Measurements from ENCODE around the gene MYORG.
"Not testable (repeated sequence)": the region's sequence is repeated elsewhere in the genome, so short reads cannot be mapped to it uniquely, and the experiment has no call there.

MYORG gene

GRCh38 chr9:34370970-34371880, 5.5 kb downstream of the MYORG start:
- no peaks in the 10 kb centered on the region for H3K27me3 Mint-ChIP-seq (ENCODE audit: low read depth)
- peaks cover 11% of the 10 kb centered on the region for H3K9me3 Mint-ChIP-seq
- no peak for TF ChIP-seq CTCF (IDR thresholded peaks at IDR 0.05; ENCODE audit: unreplicated experiment in 3 of 3)
- H3K4me1 Mint-ChIP-seq: peaks cover 21% of the 10 kb centered on the region
- H3K36me3 Mint-ChIP-seq (ENCODE audit: low read depth): peaks cover 60% of the 10 kb centered on the region
- no peak overlapping the region for H3K4me3 Mint-ChIP-seq
- no peak overlapping the region for H3K27ac Mint-ChIP-seq

- no peak for TF ChIP-seq CTCF (IDR thresholded peaks at IDR 0.05; ENCODE audit: unreplicated experiment in 3 of 3)
- Mint-ChIP-seq H3K9me3 (peaks cover 11% of the 10 kb centered on the region), H3K36me3 (ENCODE audit: low read depth) (peaks cover 60% of the 10 kb centered on the region), H3K4me3 (no peak overlapping the region), H3K27ac (no peak overlapping the region), H3K27me3 (ENCODE audit: low read depth) (no peaks in the 10 kb centered on the region), H3K4me1 (peaks cover 19% of the 10 kb centered on the region)
These were observed 6.2 kb downstream of the MYORG start for GRCh38 chr9:34370335-34370969.

- H3K27ac Mint-ChIP-seq: no peak overlapping the region
- peaks cover 11% of the 10 kb centered on the region for H3K9me3 Mint-ChIP-seq
- H3K36me3 Mint-ChIP-seq (ENCODE audit: low read depth): peaks cover 60% of the 10 kb centered on the region
- no peaks in the 10 kb centered on the region for H3K27me3 Mint-ChIP-seq (ENCODE audit: low read depth)
- no peak for TF ChIP-seq CTCF (IDR thresholded peaks at IDR 0.05; ENCODE audit: unreplicated experiment in 3 of 3)
- peaks cover 13% of the 10 kb centered on the region for H3K4me1 Mint-ChIP-seq
- no peak overlapping the region for H3K4me3 Mint-ChIP-seq
These were observed 7.1 kb downstream of the MYORG start for GRCh38 chr9:34369636-34370035.

GRCh38 chr9:34368796-34369195, 7.9 kb downstream of the MYORG start:
- peaks cover 20% of the 10 kb centered on the region for H3K4me1 Mint-ChIP-seq
- H3K27me3 Mint-ChIP-seq (ENCODE audit: low read depth); H3K4me3 Mint-ChIP-seq; H3K27ac Mint-ChIP-seq: not testable (repeated sequence)
- peaks cover 11% of the 10 kb centered on the region for H3K9me3 Mint-ChIP-seq
- H3K36me3 Mint-ChIP-seq (ENCODE audit: low read depth): peaks cover 52% of the 10 kb centered on the region

GRCh38 chr9:34367751-34368410, 8.8 kb downstream of the MYORG start:
- peaks cover 11% of the 10 kb centered on the region for H3K9me3 Mint-ChIP-seq
- not testable (repeated sequence) for H3K4me3 Mint-ChIP-seq

GRCh38 chr9:34366365-34366764, 10.3 kb downstream of the MYORG start:
- Mint-ChIP-seq H3K9me3 (peaks cover 11% of the 10 kb centered on the region), H3K27ac (no peak overlapping the region), H3K27me3 (ENCODE audit: low read depth) (no peaks in the 10 kb centered on the region), H3K4me3 (no peak overlapping the region), H3K4me1 (peaks cover 35% of the 10 kb centered on the region), H3K36me3 (ENCODE audit: low read depth) (peaks cover 41% of the 10 kb centered on the region)
- no peak for TF ChIP-seq CTCF (IDR thresholded peaks at IDR 0.05; ENCODE audit: unreplicated experiment in 3 of 3)

More at GRCh38 chr9:34367751-34368410, 8.8 kb downstream of the MYORG start:
- Mint-ChIP-seq H3K4me1 (peaks cover 29% of the 10 kb centered on the region), H3K36me3 (ENCODE audit: low read depth) (peaks cover 50% of the 10 kb centered on the region)
- not testable (repeated sequence) for H3K27ac Mint-ChIP-seq; H3K27me3 Mint-ChIP-seq (ENCODE audit: low read depth)

Measured in nephron (organoid).